DMS153 treated with DMSO at 0.1 percent for 48 hours (cell line): ENCODE measurements around the gene XPO6.
"Not testable (repeated sequence)": the region's sequence is repeated elsewhere in the genome, so short reads cannot be mapped to it uniquely, and the experiment has no call there.

Source experiments
- DNase-seq: peaks from one replicate; lab custom pipeline; 2025; ENCODE audit not compliant: unreplicated experiment; lab: John Stamatoyannopoulos, UW

XPO6 gene

DNA sequence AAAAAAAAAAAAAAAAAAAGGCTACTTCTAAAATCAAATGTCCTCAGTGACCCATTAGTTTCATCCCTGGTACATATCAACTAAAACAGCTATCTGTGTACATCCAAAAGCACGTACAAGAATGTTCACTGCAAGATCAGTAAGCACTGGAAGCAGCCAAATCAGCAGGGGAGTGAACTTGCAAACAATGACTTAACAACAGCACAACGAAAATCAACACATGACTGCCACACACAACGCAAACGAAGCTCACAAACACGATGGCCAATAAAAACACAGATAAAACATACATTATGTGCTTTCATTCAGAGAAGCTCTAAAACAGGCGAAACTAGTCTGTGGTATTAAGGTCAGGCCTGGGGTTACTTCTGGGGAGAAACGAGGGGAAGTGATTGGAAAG, 60.6 kb downstream of the XPO6 start:
- no peak for DNase-seq

DNA sequence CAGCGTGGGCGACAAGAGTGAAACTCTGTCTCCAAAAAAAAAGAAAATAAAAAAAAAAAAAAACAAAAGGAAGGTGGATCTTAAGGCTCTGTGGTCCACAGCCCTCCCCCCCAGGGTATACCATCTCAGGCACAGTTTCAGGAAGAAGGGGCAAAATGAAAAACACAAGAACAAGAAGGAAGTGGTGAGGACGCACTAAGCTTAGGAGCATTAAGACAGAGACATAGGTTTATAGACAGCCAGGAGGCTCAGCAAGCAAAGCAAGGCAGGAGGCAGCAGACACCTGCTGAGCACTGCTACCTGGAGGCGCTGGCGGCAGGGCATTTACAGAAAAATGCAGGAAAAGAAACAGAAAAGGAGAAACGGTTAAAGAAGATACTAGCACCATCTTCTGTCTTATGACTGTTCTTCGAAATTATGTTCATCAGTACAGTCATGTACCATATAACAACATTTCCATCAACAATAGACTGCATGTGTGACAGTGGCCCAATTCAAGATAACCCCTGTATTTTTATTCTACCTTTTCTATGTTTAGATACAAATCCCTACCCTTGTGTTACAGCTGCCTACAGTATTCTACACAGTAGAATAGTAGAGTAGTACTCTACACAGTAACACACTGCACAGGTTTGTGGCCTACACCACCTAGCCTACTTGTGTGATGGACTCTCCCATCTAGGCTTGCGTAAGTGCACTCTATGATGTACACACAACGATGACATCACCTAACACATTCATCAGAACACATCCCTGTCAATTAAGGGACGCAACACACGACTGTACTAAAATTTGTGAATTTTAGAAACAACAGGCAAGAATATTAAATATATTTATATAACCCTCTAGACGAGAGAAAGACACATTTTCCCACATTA, 62.5 kb downstream of the XPO6 start:
- DNase-seq, result no peak

DNA sequence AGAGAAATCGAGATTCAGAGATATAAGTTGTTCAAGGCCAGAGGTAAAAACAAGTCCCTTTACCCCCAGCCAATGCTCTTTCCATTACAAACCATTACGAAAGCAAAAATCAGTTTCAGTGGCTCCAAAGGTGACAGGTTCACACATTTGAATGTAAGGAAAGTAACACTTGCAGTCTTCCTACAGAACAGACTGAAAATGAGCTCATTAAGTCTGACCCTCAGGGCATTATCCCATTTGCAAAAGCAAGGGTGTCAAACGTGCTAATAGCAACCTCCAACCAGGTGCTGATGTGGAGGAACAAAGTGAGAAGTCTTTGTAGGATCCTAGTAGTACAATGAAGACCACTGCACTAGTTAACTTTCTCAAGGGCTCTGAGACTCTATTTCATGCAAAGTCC, 65.2 kb downstream of the XPO6 start:
- no peak for DNase-seq

DNA sequence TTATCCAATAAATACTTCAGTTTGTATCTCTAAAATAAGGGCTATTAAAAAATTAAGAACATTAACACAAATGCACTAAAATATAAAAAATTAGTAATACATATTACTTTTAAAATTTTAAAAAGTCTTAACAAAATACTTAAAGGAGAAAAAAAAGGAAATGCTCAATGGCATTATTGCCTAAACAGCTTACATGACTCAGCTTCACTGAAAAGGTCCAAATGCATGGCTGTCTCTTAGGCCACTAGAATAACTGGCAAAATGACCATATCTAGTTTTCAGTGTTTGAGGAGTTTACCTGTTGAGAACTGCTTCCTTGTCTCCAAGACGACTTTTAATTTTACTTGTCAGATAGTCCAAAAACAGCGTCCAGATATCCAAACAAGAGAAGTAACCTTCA, 66.0 kb downstream of the XPO6 start:
- no peak for DNase-seq

- DNase-seq, result no peak
These were observed 70.8 kb downstream of the XPO6 start for GRCh38 chr16:28140788-28141618.

- DNase-seq, result no peak
These were observed 72.2 kb downstream of the XPO6 start for GRCh38 chr16:28139530-28139929.

GRCh38 chr16:28136751-28137434, 74.9 kb downstream of the XPO6 start:
- DNase-seq, result no peak

DNA sequence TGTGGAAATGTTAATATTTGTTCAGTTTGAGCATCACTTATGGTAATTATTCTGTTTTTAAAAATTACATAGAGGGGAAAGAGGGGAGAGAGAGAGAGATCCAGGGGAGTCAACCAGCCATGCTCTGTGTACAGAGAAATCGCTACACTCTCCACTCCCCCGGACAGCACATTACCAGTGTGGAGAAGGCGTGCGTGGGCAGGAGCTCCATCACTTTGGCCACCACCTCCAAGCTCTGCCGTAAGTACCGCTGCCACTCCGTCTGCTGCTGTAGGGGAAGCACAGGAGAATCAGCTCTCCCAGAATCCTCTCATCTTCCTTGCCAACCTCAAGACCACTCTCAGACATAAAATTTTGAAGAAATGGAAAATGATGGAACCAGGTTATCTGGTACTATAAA, 78.1 kb downstream of the XPO6 start:
- DNase-seq, result no peak

DNA sequence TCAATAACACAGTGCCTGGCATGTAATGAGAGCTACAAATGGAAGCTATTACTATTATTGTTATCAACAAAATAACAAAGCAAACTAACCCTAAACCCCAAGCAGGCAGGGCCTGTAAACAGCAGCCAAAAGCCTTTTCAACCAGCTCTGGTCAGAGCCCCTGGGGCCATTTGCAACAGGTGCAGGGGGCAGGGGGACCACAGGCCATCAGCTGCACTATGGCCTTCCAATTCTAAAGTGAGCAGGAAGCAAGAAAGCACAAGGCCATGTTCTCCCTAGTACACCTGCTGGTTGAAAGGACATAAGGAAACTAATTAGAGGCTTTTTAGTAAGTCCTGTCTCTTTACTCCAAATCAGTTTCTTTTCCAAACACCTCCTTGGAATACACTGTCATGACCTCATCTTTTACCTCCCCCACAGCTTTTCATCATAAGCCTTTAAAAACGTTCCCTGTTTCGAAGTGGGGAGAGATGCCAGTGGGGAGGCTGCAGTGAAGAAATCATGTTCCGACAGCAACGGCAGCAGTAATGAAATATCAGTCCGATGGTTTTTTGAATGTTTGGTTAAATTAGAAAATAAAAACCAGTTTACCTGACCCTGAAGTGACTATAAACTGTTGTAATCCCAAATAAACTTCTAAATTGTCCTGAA, 79.9 kb downstream of the XPO6 start:
- DNase-seq, result no peak

GRCh38 chr16:28131181-28131580, 80.6 kb downstream of the XPO6 start:
- DNase-seq, result no peak

- no peak for DNase-seq
These were observed 81.4 kb downstream of the XPO6 start for GRCh38 chr16:28130099-28131088.

GRCh38 chr16:28126684-28127620, 84.8 kb downstream of the XPO6 start:
- no peak for DNase-seq

- no peak for DNase-seq
These were observed 86.2 kb downstream of the XPO6 start for GRCh38 chr16:28125592-28125991.

DNA sequence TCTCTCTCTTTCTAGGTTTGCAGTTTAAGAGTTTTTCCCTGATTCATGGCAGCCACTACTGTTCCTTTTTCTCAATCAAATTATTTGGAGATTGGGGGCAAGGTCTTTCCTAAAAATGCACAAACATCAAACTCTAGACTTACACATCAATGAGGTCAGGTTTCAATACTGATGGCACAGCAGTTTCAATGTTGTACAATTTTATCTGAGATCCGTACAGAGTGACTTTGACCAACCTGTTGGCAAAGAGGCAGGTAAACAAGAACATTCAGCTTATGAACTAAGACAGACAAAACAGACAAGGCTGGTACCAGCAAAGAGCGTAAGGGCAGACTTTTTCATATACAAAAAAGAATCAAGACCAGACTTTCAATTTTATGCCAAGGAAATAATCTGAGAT, 90.2 kb downstream of the XPO6 start:
- DNase-seq, result no peak

- DNase-seq, result no peak
These were observed 91.0 kb downstream of the XPO6 start for GRCh38 chr16:28120754-28121153.

DNA sequence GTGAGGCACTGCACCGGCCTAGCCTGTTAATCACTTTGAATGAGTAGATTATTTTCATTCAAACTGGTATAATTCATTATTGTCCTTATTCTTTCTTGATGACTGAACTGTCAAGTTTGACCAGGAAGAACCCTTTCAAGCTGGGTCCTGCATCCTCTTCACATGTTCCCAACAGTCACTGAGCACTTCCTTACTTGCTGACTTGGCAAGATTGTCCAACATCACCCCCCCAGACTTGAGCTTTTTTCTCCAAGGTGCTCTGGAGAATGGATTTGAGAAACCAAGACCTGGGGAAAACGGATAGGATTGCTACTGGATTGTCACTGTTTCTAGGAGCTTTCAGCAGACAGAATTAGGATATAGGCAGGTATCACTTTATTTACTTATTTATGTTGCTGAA, 93.1 kb downstream of the XPO6 start:
- no peak for DNase-seq

- DNase-seq, result no peak
These were observed 94.6 kb downstream of the XPO6 start for GRCh38 chr16:28117168-28117565.

DNA sequence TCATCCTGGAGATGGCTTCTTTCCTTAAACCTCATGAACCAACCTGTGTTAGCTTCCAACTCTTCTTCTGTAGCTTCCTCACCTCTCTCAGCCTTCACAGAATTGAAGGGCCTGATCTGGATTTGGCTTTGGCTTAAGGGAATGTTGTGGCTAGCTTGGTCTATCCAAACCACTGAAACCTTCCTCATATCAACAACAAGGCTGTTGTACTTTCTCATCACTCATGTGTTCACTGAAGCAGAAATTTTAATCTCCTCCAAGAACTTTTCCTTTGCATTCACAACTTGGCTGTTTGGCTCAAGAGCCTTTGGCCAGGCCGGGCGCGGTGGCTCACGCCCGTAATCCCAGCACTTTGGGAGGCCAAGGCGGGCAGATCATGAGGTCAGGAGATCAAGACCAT, 95.9 kb downstream of the XPO6 start:
- not testable (repeated sequence) for DNase-seq

GRCh38 chr16:28112908-28113307, 98.9 kb downstream of the XPO6 start:
- no peak for DNase-seq
